A549 treated with Hydrocortisone at 1 μM for 4 hours (cell line): ENCODE results near the gene SBK2. TPM values are rescaled to one million over a fixed set of nuclear protein-coding genes. Genes with fewer than 3 reads are reported as not detected.

ENCODE experiments used
- total RNA-seq: library from RNA; stranded (reverse); fragments of 200-300 nt; extraction: Qiagen RNA extraction; gene quantifications from 5 replicates; pipeline ENCODE4 v1.2.3, GENCODE V29; 2022

Gene SBK2, protein sequence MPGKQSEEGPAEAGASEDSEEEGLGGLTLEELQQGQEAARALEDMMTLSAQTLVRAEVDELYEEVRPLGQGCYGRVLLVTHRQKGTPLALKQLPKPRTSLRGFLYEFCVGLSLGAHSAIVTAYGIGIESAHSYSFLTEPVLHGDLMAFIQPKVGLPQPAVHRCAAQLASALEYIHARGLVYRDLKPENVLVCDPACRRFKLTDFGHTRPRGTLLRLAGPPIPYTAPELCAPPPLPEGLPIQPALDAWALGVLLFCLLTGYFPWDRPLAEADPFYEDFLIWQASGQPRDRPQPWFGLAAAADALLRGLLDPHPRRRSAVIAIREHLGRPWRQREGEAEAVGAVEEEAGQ
- 1.6 to 2.3 TPM (median 2.1 TPM) in 5 replicates for total RNA-seq

GRCh38 chr19:55536951-55537740 lies at the start of gene SBK2:
SBK2 (minus strand) TSS chr19:55537133; CDS start chr19:55536294, 839 bp downstream.

GRCh38 chr19:55580628-55581144 lies 43.8 kb upstream of the SBK2 start, which contains the start of gene ZNF579:
ZNF579 (minus strand) TSS chr19:55580848; CDS start chr19:55579639, 1,209 bp downstream.

GRCh38 chr19:55545443-55545842 lies 8.5 kb upstream of the SBK2 start, which contains the start of gene SBK3:
SBK3 (minus strand) TSS chr19:55545543; CDS start chr19:55545543, 0 bp downstream.

DNA sequence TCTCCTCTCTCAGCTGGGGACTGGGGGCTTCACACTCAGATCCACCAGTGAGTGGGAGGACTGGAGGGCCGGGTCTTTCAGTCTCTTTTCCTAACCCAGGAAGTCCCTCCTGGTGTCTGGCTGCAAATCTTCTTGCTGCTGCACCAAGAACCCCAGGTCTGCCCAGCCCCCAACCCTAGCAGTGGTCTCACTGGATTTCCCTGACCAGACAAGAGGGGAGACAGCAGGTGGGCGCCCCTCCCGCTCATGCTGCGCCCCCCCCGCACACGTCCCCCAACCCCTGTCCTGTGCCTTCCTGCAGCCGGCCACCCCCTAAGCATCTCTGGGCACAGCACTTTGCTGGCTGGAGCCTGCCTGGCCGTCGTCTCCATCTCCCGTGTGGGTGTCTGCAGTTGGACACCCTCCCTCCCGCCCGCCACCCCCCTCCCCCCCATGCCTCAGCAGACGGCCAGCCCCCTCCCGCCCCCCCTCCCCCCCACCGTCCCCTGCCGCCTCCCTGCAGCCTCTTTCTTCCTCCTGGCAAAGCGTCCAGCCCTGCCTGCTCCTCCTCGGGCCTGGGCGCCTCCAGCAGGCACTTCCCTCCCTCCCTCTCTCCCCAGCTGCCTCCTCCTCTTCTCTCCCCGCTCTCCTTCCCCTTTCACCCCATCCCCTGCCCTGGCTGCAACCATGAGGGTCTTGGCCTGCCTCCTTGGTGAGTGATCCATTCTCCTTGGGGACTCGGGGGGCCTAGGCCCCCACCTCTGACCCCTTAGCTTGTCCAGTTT lies 48.8 kb downstream of the SBK2 start, which contains the start of gene SSC5D:
Gene SSC5D (plus strand): TSS at position 513 of the 764 bp plus-strand sequence. CDS start 154 bp downstream, at position 667.

DNA sequence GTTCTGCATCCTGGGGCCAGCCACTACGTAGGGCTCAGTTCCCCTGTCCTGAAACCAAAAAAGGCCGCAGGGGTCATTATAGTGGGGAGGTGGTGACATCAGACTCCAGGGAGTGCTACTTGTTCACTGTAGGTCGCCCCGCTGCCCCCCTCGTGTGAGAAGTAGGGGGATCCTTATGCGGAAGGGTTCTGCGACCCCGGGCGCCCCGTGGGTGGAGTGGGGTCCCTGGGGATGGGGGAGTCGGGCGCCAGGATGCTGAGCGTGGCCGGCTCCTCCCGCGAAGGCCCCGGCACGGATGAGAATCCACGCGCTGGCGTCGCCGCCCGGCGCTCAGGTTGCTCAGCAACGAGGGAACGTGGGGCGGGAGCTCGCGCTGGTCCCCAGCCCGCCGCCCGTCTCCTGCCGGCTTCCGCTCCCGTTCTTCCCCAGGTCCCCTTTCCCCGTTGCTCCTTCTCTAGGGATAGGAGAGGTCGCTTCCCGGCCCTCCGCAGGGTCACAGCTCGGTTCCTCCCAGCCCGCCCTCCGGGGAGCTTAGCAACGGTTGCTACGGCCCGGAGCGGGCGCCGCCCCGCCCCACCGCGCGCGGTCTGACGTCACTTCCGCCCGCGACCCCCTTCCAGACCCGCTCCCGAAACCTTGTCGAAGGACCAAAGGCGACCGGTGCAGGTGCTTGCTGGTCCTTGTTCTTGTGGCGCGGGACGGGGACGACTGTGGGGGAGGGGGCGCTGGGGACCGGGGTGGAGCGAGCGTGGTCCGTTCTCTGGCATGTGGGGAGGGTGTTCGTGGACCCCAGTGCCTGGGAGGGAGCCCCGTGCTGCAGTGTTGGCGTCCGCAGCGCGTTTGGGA lies 52.1 kb downstream of the SBK2 start, which contains the start of gene NAT14:
Gene NAT14 (plus strand): TSS at position 596 of the 846 bp plus-strand sequence. CDS start 521 bp downstream, outside the sequence.

Other genes starting within 250 kb of the SBK2 start
- 0.20 TPM in 1 of 5 replicates, not detected in the others for gene TMEM150B, start 211.8 kb downstream of the SBK2 start, total RNA-seq
- 4.5 to 6.4 TPM (median 5.2 TPM) in 5 replicates for gene KMT5C, start 197.3 kb downstream of the SBK2 start, total RNA-seq
- 0.56 to 0.99 TPM (median 0.66 TPM) in 5 replicates for gene COX6B2, start 182.4 kb downstream of the SBK2 start, total RNA-seq
- gene GARIN5B, start 173.9 kb downstream of the SBK2 start, total RNA-seq = 0.06 to 0.20 TPM (median 0.10 TPM) in 5 replicates
- gene IL11, start 166.7 kb downstream of the SBK2 start, total RNA-seq = 11.8 to 15.1 TPM (median 12.3 TPM) in 5 replicates
- 1.1 to 2.0 TPM (median 1.4 TPM) in 5 replicates for gene TMEM190, start 160.3 kb downstream of the SBK2 start, total RNA-seq
- gene TMEM238, start 152.8 kb downstream of the SBK2 start, total RNA-seq = 1.4 to 10.5 TPM (median 8.0 TPM) in 5 replicates
- gene RPL28, start 151.2 kb downstream of the SBK2 start, total RNA-seq = 2,211 to 2,788 TPM (median 2,598 TPM) in 5 replicates
- 244 to 439 TPM (median 386 TPM) in 5 replicates for gene UBE2S, start 129.3 kb downstream of the SBK2 start, total RNA-seq
- gene SHISA7, start 93.8 kb downstream of the SBK2 start, total RNA-seq = not detected in 5 replicates
- 50.1 to 63.3 TPM (median 58.1 TPM) in 5 replicates for gene ISOC2, start 75.5 kb downstream of the SBK2 start, total RNA-seq
- gene C19orf85, start 72.4 kb downstream of the SBK2 start, total RNA-seq = not detected in 5 replicates
- gene ZNF628, start 60.5 kb downstream of the SBK2 start, total RNA-seq = 5.2 to 9.1 TPM (median 6.3 TPM) in 5 replicates
- 31.4 to 58.8 TPM (median 53.6 TPM) in 5 replicates for gene NAT14, start 51.9 kb downstream of the SBK2 start, total RNA-seq
- 0.34 to 1.2 TPM (median 0.77 TPM) in 5 replicates for gene SSC5D, start 48.7 kb downstream of the SBK2 start, total RNA-seq
- 1.5 to 2.4 TPM (median 1.7 TPM) in 5 replicates for gene SBK3, start 8.4 kb upstream of the SBK2 start, total RNA-seq
- 19.9 to 35.0 TPM (median 29.6 TPM) in 5 replicates for gene ZNF579, start 43.7 kb upstream of the SBK2 start, total RNA-seq
- gene FIZ1, start 62.4 kb upstream of the SBK2 start, total RNA-seq = 18.6 to 24.5 TPM (median 24.2 TPM) in 5 replicates
- gene ZNF524, start 63.2 kb upstream of the SBK2 start, total RNA-seq = 11.2 to 18.9 TPM (median 16.4 TPM) in 5 replicates
- 7.2 to 12.0 TPM (median 10.9 TPM) in 5 replicates for gene ZNF865, start 68.5 kb upstream of the SBK2 start, total RNA-seq
- 4.6 to 6.1 TPM (median 5.4 TPM) in 5 replicates for gene ZNF784, start 87.4 kb upstream of the SBK2 start, total RNA-seq
- gene ZNF580, start 103.9 kb upstream of the SBK2 start, total RNA-seq = 26.3 to 52.7 TPM (median 47.0 TPM) in 5 replicates
- 36.1 to 50.8 TPM (median 48.2 TPM) in 5 replicates for gene ZNF581, start 106.5 kb upstream of the SBK2 start, total RNA-seq
- gene CCDC106, start 111.1 kb upstream of the SBK2 start, total RNA-seq = 16.8 to 19.4 TPM (median 17.5 TPM) in 5 replicates
- gene U2AF2, start 117.9 kb upstream of the SBK2 start, total RNA-seq = 262 to 324 TPM (median 284 TPM) in 5 replicates
- gene EPN1, start 138.1 kb upstream of the SBK2 start, total RNA-seq = 145 to 205 TPM (median 194 TPM) in 5 replicates
- gene NLRP9, start 201.3 kb upstream of the SBK2 start, total RNA-seq = not detected in 5 replicates
- 0.38 to 1.1 TPM (median 0.84 TPM) in 5 replicates for gene RFPL4A, start 222.0 kb upstream of the SBK2 start, total RNA-seq
- gene RFPL4AL1, start 232.0 kb upstream of the SBK2 start, total RNA-seq = 0.28 TPM in 1 of 5 replicates, not detected in the others